Transverse colon (tissue), 4 donors: ENCODE measurements around the gene HDC. TPM values are rescaled to one million over a fixed set of nuclear protein-coding genes. Genes with fewer than 3 reads are reported as not detected.

Experiments
- DNase-seq: peaks from one replicate; pipeline ENCODE4 v3.0.0-alpha.2; 2019
- H3K27ac ChIP-seq, 4 donors: fragments of 200-600 bp; sonication (generic); 2 replicates each; pipeline ENCODE4 v1.5.1; 2016 to 2018; ENCODE audit warnings: inconsistent platforms in 4 of 4
- H3K27me3 ChIP-seq: fragments of 200-600 bp; sonication (generic); 2 replicates; pipeline ENCODE4 v1.5.1; 2017; ENCODE audit warnings: inconsistent platforms
- H3K36me3 ChIP-seq, 4 donors: fragments of 200-600 bp; sonication (generic); 2 replicates each; pipeline ENCODE4 v1.5.1; 2017 to 2019; ENCODE audit warnings: inconsistent platforms in 4 of 4
- H3K4me1 ChIP-seq, 4 donors: fragments of 200-600 bp; sonication (generic); 2 replicates each; pipeline ENCODE4 v1.5.1; 2017 to 2020; ENCODE audit warnings: inconsistent platforms in 4 of 4
- H3K4me3 ChIP-seq, 4 donors: fragments of 200-600 bp; sonication (generic); 1 replicate in 1 of 4; 2 replicates in 3 of 4; pipeline versions ENCODE4 v1.5.1 to v1.6.1; 2017 to 2019; ENCODE audit warnings: inconsistent platforms in 4 of 4
- H3K9me3 ChIP-seq, 2 donors: fragments of 200-600 bp; sonication (generic); 2 replicates each; pipeline ENCODE4 v1.5.1; 2017 to 2019; ENCODE audit warnings: inconsistent platforms in 2 of 2
- CTCF ChIP-seq, 5 experiments: fragments of 200-600 bp in 3 of 5; fragments of 450-650 bp in 2 of 5; sonication (generic) in 3 of 5; IDR thresholded peaks; 1 replicate in 2 of 5; 2 replicates in 3 of 5; pipeline ENCODE4 v1.5.1; 2016 to 2017; ENCODE audit warnings: antibody characterized with exemption in 5 of 5, inconsistent platforms in 3 of 5, mild to moderate bottlenecking in 2 of 5, moderate library complexity in 1 of 5
- EP300 ChIP-seq: sonication (generic); formaldehyde crosslinking; IDR thresholded peaks from one replicate; pipeline ENCODE4 v1.6.1; 2017; ENCODE audit warnings: antibody characterized with exemption, low read depth
- POLR2A ChIP-seq: fragments of 450-650 bp; IDR thresholded peaks from one replicate; pipeline ENCODE4 v1.6.1; 2016; ENCODE audit warnings: antibody characterized with exemption, mild to moderate bottlenecking, moderate library complexity
- POLR2AphosphoS5 ChIP-seq, 3 donors: sonication (generic); formaldehyde crosslinking; IDR thresholded peaks; one replicate each; pipeline ENCODE4 v1.6.1; 2016; ENCODE audit warnings: antibody characterized with exemption in 3 of 3
- WGBS, 2 donors: methylation state at CpG; one replicate each; pipeline ENCODE4 v1.1.5; 2018; ENCODE audit warnings: low coverage in 1 of 2; 5-methylcytosine and 5-hydroxymethylcytosine counted together
- in situ Hi-C, 4 donors: fragments of 200-750 bp; cut with MboI; loops; one replicate each; pipeline versions ENCODE4 v1.15.0 to v1.15.1; 2017; ENCODE audit warnings: low sequenced_read_pairs in 3 of 4, low pct_ligation_motif_present in 1 of 4, low pct_unique_long_range_greater_than_20kb in 1 of 4
- intact Hi-C: fragments of 100-400 bp; cut with DNase I; formaldehyde crosslinking; loops from one replicate; pipeline ENCODE4 v1.15.1; 2023; ENCODE audit warnings: low total_unique reads
- total RNA-seq, 4 donors: library from RNA; depleted of rRNA; stranded (reverse); fragments of >200 nt; gene quantifications; one replicate each; pipeline ENCODE4 v1.1.0, GENCODE V29; 2016

HDC gene
- total RNA-seq, 4 donors from 2014 or later: 0.14 to 0.64 TPM; not detected in 2

GRCh38 chr15:50302581-50302980 is 37.1 kb upstream of the HDC start:
- TF ChIP-seq EP300 (no peak), POLR2AphosphoS5 (IDR thresholded peaks at IDR 0.05) (no peak), POLR2A (no peak), CTCF (IDR thresholded peaks at IDR 0.05) (no peak)
- Histone ChIP-seq H3K4me1 (no peaks in the 10 kb centered on the region), H3K9me3 (peaks cover 0 to under 1% of the 10 kb centered on the region in 2 donors), H3K4me3 (no peak overlapping the region), H3K36me3 (peaks cover 0 to 17% (median 9%) of the 10 kb centered on the region in 4 donors), H3K27me3 (no peaks in the 10 kb centered on the region), H3K27ac (no peak overlapping the region)
- no peak for DNase-seq
- WGBS, 2 donors: 88 to 100% methylated on average over 1 of the region's 1 CpG
- intact Hi-C loops (no loop called here), in situ Hi-C loops (no loop called here)

- 96 to 100% methylated on average over 1 to 2 of the region's 2 CpGs for WGBS, 2 donors
- H3K4me1 ChIP-seq: no peaks in the 10 kb centered on the region
- TF ChIP-seq POLR2AphosphoS5 (IDR thresholded peaks at IDR 0.05) (no peak), POLR2A (no peak), EP300 (no peak), CTCF (IDR thresholded peaks at IDR 0.05) (no peak)
- DNase-seq: no peak
- H3K9me3 ChIP-seq: no peaks in the 10 kb centered on the region
- in situ Hi-C loops (no loop called here), intact Hi-C loops (no loop called here)
- no peaks in the 10 kb centered on the region for H3K27me3 ChIP-seq
- no peak overlapping the region for H3K27ac ChIP-seq
- H3K36me3 ChIP-seq: peaks cover 0 to 22% (median 8%) of the 10 kb centered on the region in 4 donors
- no peak overlapping the region for H3K4me3 ChIP-seq
Measured at GRCh38 chr15:50298340-50298739, 32.8 kb upstream of the HDC start.

- Histone ChIP-seq H3K9me3 (no peaks in the 10 kb centered on the region), H3K27me3 (no peaks in the 10 kb centered on the region), H3K27ac (no peak overlapping the region), H3K4me3 (no peak overlapping the region), H3K4me1 (peaks cover 0 to 4% (median 0%) of the 10 kb centered on the region in 4 donors), H3K36me3 (peaks cover 0 to 16% (median 7%) of the 10 kb centered on the region in 4 donors)
- TF ChIP-seq CTCF (IDR thresholded peaks at IDR 0.05) (no peak), EP300 (no peak), POLR2A (no peak), POLR2AphosphoS5 (IDR thresholded peaks at IDR 0.05) (no peak)
- in situ Hi-C loops (no loop called here), intact Hi-C loops (no loop called here)
- DNase-seq: no peak
- WGBS, 2 donors: 87 to 100% methylated on average over 1 of the region's 1 CpG
Measured at GRCh38 chr15:50295966-50296365, 30.4 kb upstream of the HDC start.

GRCh38 chr15:50289749-50290148 is 24.2 kb upstream of the HDC start:
- TF ChIP-seq POLR2A (no peak), CTCF (IDR thresholded peaks at IDR 0.05) (no peak), POLR2AphosphoS5 (IDR thresholded peaks at IDR 0.05) (no peak), EP300 (no peak)
- 96 to 100% methylated on average over 1 to 2 of the region's 2 CpGs for WGBS, 2 donors
- intact Hi-C loops: no loop called here

More at GRCh38 chr15:50289749-50290148, 24.2 kb upstream of the HDC start:
- H3K27ac ChIP-seq: no peak overlapping the region
- no peak for DNase-seq
- peaks cover 0 to 4% (median 0%) of the 10 kb centered on the region in 4 donors for H3K4me1 ChIP-seq
- H3K27me3 ChIP-seq: no peaks in the 10 kb centered on the region
- no peak overlapping the region for H3K4me3 ChIP-seq
- H3K36me3 ChIP-seq: peaks cover 0 to 11% (median 0%) of the 10 kb centered on the region in 4 donors
- in situ Hi-C loops: no loop called here
- H3K9me3 ChIP-seq: no peaks in the 10 kb centered on the region
